ENCODE results near the gene TNIK. TPM values are rescaled to one million over a fixed set of nuclear protein-coding genes. Genes with fewer than 3 reads are reported as not detected.

Gene TNIK
- total and polyA plus RNA-seq, 2 of the 13 experiments (the other 11 are each of a cell fraction or from before 2014, with no cell fraction given), result 0.15 to 0.22 TPM

GRCh38 chr3:171476532-171477102, 16.4 kb upstream of the TNIK start:
- no TSS peak for BruUV-seq (replicated peaks)
- no peak overlapping the region for H3K4me2 ChIP-seq (ENCODE audit: low read depth, low read length)
- H2AFZ ChIP-seq (ENCODE audit: low read length), result no peak overlapping the region
- no peaks in the 10 kb centered on the region for H3K4me1 ChIP-seq (ENCODE audit: insufficient read depth, low read length)
- no peak overlapping the region for H3K27ac ChIP-seq (ENCODE audit: extremely low read length, insufficient read depth, low read length)
- no peaks in the 10 kb centered on the region for H3K27me3 ChIP-seq (ENCODE audit: control insufficient read depth in 1 of 2, insufficient read depth in 2 of 2, low read length in 2 of 2)
- no peaks in the 10 kb centered on the region for H3K36me3 ChIP-seq (replicated peaks in 1 of 2; ENCODE audit: control insufficient read depth in 1 of 2, insufficient read depth in 2 of 2, low read length in 2 of 2)
- TF ChIP-seq FOXM1 (CRISPR knock-in tag; IDR thresholded peaks at IDR 0.05) (no peak), ZNF432 (CRISPR knock-in tag; IDR thresholded peaks at IDR 0.05; ENCODE audit: borderline replicate concordance) (no peak), KLF11 (CRISPR knock-in tag; IDR thresholded peaks at IDR 0.05) (no peak), NR0B2 (CRISPR knock-in tag; IDR thresholded peaks at IDR 0.05) (no peak), ZKSCAN8 (CRISPR knock-in tag; IDR thresholded peaks at IDR 0.05; ENCODE audit: borderline replicate concordance) (no peak), HNRNPLL (IDR thresholded peaks at IDR 0.05; ENCODE audit: low read depth, low read length, poor library complexity, severe bottlenecking) (no peak)
- no peak for FAIRE-seq
- ChIA-PET CTCF (ENCODE audit: low intra/inter-chr PET ratio, low total read pairs) (no interaction called here), POLR2A (no interaction called here)
- ATAC-seq, result no peak
- no peak for DNase-seq (ENCODE audit: low spot score)
- no peaks in the 10 kb centered on the region for H4K20me1 ChIP-seq (ENCODE audit: insufficient read depth, low read length)
- no peaks in the 10 kb centered on the region for H3K79me2 ChIP-seq (ENCODE audit: insufficient read depth, low read length)
- no peak overlapping the region for H3K9ac ChIP-seq (ENCODE audit: insufficient read depth, low read depth, low read length)
- no peaks in the 10 kb centered on the region for H3K9me3 ChIP-seq (ENCODE audit: low read length)
- intact Hi-C loops (cut with micrococcal nuclease; ENCODE audit: unreplicated experiment) (no loop called here), in situ Hi-C loops (cut with HindIII; ENCODE audit: extremely low pct_ligation_motif_present, low pct_unique_long_range_greater_than_20kb) (no loop called here)
- no peak overlapping the region for H3K4me3 ChIP-seq (replicated peaks in 1 of 3; ENCODE audit: insufficient read depth in 1 of 3, low read depth in 2 of 3, low read length in 3 of 3)

DNA sequence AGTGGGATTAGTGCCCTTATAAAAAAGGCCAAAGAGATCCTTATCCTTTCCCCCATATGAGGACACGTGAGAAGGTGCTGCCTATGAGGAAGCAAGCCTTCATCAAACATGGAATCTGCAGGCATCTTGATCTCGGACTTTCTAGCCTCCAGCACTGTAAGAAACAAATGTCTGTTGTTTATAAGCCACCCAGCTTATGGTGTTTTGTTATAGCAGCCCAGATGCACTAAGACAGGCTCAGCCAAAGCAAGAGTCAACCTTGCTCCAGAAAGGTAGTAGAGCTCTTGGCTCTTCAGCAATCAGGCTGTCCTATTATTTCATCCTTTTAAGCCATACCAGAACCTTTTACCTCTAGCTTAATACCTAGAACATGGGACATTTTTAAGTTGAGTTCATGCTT, 12.3 kb upstream of the TNIK start:
- H3K79me2 ChIP-seq (ENCODE audit: insufficient read depth, low read length), result no peaks in the 10 kb centered on the region
- intact Hi-C loops (cut with micrococcal nuclease; ENCODE audit: unreplicated experiment) (no loop called here), in situ Hi-C loops (cut with HindIII; ENCODE audit: extremely low pct_ligation_motif_present, low pct_unique_long_range_greater_than_20kb) (no loop called here)
- CTCF ChIA-PET (ENCODE audit: low intra/inter-chr PET ratio, low total read pairs), result no interaction called here
- H3K4me2 ChIP-seq (ENCODE audit: low read depth, low read length), result no peak overlapping the region
- no peaks in the 10 kb centered on the region for H3K9me3 ChIP-seq (ENCODE audit: low read length)
- FAIRE-seq (no peak), DNase-seq (ENCODE audit: low spot score) (no peak), ATAC-seq (no peak)
- H3K27ac ChIP-seq (ENCODE audit: extremely low read length, insufficient read depth, low read length), result no peak overlapping the region
- H3K9ac ChIP-seq (ENCODE audit: insufficient read depth, low read depth, low read length), result no peak overlapping the region
- no peaks in the 10 kb centered on the region for H3K36me3 ChIP-seq (replicated peaks in 1 of 2; ENCODE audit: control insufficient read depth in 1 of 2, insufficient read depth in 2 of 2, low read length in 2 of 2)
- no peak overlapping the region for H2AFZ ChIP-seq (ENCODE audit: low read length)
- no TSS peak for BruUV-seq (replicated peaks)
- no peaks in the 10 kb centered on the region for H4K20me1 ChIP-seq (ENCODE audit: insufficient read depth, low read length)
- 25% methylated on average over 2 of the region's 2 CpGs for WGBS (ENCODE audit: low lambda C conversion rate)
- H3K4me3 ChIP-seq (replicated peaks in 1 of 3; ENCODE audit: insufficient read depth in 1 of 3, low read depth in 2 of 3, low read length in 3 of 3), result no peak overlapping the region
- POLR2A ChIA-PET, result no interaction called here
- no peaks in the 10 kb centered on the region for H3K4me1 ChIP-seq (ENCODE audit: insufficient read depth, low read length)
- H3K27me3 ChIP-seq (ENCODE audit: control insufficient read depth in 1 of 2, insufficient read depth in 2 of 2, low read length in 2 of 2), result no peaks in the 10 kb centered on the region
- TF ChIP-seq MED8 (CRISPR knock-in tag; IDR thresholded peaks at IDR 0.05; ENCODE audit: insufficient replicate concordance) (no peak), IKZF4 (CRISPR knock-in tag; IDR thresholded peaks at IDR 0.05; ENCODE audit: borderline replicate concordance, low read depth, not compliant biosample characterization) (no peak), ZNF510 (CRISPR knock-in tag; IDR thresholded peaks at IDR 0.05; ENCODE audit: low read depth) (no peak), ZNF564 (CRISPR knock-in tag; IDR thresholded peaks at IDR 0.05) (no peak), U2AF1 (optimal IDR thresholded peaks at IDR 0.05; ENCODE audit: low read depth, low read length) (no peak), PHF5A (CRISPR knock-in tag; IDR thresholded peaks at IDR 0.05; ENCODE audit: low read depth, unreplicated experiment) (no peak), ZNF879 (CRISPR knock-in tag; IDR thresholded peaks at IDR 0.05) (no peak)
- TF ChIP-seq, protein P1, sequence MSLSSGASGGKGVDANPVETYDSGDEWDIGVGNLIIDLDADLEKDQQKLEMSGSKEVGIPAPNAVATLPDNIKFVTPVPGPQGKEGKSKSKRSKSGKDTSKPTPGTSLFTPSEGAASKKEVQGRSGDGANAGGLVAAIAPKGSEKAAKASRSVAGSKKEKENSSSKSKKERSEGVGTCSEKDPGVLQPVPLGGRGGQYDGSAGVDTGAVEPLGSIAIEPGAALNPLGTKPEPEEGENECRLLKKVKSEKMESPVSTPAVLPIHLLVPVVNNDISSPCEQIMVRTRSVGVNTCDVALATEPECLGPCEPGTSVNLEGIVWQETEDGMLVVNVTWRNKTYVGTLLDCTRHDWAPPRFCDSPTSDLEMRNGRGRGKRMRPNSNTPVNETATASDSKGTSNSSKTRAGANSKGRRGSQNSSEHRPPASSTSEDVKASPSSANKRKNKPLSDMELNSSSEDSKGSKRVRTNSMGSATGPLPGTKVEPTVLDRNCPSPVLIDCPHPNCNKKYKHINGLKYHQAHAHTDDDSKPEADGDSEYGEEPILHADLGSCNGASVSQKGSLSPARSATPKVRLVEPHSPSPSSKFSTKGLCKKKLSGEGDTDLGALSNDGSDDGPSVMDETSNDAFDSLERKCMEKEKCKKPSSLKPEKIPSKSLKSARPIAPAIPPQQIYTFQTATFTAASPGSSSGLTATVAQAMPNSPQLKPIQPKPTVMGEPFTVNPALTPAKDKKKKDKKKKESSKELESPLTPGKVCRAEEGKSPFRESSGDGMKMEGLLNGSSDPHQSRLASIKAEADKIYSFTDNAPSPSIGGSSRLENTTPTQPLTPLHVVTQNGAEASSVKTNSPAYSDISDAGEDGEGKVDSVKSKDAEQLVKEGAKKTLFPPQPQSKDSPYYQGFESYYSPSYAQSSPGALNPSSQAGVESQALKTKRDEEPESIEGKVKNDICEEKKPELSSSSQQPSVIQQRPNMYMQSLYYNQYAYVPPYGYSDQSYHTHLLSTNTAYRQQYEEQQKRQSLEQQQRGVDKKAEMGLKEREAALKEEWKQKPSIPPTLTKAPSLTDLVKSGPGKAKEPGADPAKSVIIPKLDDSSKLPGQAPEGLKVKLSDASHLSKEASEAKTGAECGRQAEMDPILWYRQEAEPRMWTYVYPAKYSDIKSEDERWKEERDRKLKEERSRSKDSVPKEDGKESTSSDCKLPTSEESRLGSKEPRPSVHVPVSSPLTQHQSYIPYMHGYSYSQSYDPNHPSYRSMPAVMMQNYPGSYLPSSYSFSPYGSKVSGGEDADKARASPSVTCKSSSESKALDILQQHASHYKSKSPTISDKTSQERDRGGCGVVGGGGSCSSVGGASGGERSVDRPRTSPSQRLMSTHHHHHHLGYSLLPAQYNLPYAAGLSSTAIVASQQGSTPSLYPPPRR (CRISPR knock-in tag; IDR thresholded peaks at IDR 0.05; ENCODE audit: borderline replicate concordance), result no peak

All from HepG2 (cell line).